GM12873 (cell line): ENCODE results near the gene NNMT.

Experiments used
- TF ChIP-seq, protein P1 (sequence below): IDR thresholded peaks from 2 replicates; pipeline ENCODE4 v1.5.1; 2012; ENCODE audit warnings: low read depth, mild to moderate bottlenecking, moderate library complexity, low read length, control low read depth; ENCODE audit not compliant: insufficient read depth; ENCODE audit errors: missing control alignments

NNMT gene

DNA sequence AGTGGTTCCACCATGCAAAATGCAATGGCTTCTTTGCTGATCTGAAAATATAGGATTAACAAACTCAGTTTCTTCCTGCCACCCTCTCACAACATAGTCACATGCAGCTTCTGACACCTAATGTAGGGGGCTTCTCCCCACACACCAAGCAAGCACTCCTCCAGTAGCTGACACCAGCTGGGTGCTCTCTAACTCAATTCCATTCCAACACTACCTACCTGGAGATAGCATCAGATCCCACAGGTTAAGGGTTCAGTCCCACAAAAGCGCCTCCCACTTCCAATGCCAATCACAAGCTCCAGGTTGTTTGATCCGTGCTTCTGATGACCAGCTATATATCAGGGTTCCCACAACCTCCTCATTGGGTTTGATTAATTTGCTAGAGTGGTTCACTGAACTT, 31.8 kb upstream of the NNMT start:
- TF ChIP-seq, protein P1, sequence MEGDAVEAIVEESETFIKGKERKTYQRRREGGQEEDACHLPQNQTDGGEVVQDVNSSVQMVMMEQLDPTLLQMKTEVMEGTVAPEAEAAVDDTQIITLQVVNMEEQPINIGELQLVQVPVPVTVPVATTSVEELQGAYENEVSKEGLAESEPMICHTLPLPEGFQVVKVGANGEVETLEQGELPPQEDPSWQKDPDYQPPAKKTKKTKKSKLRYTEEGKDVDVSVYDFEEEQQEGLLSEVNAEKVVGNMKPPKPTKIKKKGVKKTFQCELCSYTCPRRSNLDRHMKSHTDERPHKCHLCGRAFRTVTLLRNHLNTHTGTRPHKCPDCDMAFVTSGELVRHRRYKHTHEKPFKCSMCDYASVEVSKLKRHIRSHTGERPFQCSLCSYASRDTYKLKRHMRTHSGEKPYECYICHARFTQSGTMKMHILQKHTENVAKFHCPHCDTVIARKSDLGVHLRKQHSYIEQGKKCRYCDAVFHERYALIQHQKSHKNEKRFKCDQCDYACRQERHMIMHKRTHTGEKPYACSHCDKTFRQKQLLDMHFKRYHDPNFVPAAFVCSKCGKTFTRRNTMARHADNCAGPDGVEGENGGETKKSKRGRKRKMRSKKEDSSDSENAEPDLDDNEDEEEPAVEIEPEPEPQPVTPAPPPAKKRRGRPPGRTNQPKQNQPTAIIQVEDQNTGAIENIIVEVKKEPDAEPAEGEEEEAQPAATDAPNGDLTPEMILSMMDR, result no peak

DNA sequence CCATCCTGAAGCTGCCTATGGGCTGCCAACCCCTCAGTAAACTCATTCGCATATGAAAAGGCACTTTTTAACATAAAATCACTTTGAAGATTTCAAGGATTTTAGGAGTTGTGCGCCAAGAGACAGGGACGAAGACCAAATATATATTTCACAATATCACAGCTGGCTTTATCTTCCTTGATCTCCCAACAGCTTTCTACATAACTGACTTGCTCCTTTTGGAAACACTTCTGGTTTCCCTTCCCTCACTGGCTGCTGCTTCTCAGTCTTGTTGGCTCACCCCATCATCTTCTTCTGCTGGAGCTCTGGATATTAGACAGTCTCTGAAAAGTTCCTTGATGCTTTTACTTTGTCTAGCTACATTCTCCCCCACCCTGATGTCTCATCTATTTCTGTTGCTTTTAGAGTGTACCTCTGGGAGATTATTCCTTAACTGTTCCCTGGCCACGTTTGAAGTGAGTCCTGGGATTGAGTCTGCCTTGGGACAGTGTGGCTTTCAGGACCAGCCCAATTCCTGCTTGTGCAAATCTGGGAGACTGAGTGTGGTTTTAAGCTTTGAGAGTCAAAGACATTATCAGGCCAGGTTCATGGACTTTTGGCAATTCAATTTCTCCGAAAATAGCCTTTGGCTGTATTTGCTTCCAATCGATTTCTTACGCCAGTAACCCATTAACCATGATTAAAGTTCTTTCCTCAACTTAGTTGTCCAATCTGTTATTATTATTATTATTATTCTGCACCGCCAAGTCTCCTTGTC, 30.9 kb upstream of the NNMT start:
- TF ChIP-seq, protein P1, result no peak

DNA sequence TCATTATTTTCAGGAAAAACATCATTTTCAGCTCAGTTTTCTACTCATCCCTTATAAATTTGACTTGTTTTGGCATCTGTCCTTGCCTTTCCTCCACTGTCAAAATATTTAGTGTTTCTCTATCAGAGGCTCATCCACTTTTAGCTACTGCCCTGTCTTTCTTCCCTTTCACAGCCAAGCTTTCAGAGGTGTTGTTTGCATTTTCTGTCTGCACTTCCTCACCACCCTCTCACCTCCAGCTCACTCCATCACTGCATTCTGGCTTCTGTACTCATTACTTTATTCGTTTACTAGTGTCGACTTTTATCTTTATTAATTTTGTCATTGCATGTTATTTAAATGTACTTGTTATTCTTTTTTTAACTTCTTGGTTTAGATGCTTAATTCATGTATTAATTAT, 26.7 kb upstream of the NNMT start:
- TF ChIP-seq, protein P1, result no peak

DNA sequence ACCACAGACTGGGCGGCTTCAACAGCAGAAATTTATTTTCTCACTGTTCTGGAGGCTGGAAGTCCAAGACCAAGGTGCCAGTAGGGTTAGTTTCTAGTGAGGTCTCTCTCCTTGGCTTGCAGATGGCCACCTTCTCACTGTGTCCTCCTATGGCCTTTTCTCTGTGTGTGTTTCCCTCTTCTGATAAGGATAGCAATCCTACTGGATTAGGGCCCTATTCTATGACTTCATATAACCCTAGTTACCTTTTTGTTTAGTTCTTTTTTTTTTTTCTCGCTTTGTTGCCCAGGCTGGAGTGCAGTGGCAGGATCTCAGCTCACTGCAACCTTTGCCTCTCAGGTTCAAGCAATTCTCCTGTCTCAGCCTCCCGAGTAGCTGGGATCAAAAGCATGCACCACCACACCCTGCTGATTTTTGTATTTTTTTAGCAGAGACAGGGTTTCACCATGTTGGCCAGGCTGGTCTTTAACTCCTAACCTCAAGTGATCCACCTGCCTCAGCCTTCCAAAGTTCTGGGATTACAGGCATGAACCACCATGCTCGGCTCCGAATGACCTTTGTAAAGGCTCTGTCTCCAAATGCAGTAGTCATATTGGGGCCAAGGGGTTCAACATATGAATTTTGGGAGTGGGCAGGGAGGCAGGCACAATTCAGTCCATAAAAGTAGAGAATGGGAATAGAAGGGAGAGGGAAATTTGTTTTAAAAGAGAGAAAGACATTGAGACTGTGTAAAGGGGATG, 25.5 kb upstream of the NNMT start:
- TF ChIP-seq, protein P1, result no peak

DNA sequence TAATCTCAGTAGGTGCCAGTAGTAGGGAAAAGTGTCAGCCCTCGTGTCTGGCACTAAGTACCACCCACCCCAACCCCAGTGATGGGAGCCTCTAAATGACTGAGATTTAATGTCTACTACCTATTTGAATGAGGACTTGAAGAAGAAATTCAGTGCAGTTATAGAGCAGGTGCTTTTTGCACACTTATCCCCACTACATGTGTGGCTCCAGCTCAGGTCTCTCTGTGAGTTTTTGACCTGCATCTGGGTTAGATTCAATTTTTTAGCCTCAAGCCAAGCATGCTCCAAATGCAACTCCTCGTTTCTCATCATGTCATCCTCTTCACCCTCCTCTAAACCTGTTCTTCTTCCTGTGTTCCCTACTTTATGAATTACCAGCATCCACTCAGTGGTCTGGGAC, 24.9 kb upstream of the NNMT start:
- TF ChIP-seq, protein P1, result no peak

DNA sequence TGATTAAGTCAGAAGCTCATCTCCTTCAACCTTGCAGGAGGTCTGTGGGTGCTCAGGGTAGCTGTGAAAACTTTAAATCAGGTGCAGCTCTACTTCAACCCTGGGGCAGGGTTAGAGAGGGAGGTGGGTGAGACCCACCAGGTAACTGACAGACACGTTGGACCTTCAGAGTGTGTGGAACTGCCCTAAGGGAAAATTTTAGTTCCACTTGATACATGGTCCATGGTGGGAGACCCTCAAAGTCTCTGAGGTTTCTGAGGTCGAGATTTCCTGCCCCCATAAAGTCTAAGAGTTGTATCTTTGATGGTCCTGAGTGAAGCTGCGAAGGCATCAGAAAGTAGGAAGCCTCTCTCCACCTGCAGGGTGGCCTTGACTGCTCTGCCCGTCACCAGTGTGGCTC, 23.9 kb upstream of the NNMT start:
- TF ChIP-seq, protein P1, result no peak

DNA sequence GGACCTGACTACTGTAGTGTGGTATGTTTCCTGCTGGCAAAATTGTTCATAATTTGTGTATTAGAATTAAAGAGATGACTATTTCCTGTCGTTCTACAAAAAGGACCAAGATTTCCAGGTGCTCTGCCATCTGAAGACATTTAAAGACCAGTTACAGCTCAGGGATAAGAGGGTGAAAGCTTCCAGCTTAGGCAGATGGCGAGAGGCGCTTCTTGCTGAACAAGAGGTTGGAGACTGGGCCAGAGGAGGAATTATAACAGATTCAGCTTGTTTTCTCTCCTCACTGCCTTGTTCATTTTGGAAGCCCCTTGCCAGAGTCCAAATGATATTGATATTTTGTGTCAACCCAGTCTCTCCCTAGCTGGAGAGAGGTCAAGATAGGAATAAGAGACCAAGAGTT, 23.1 kb upstream of the NNMT start:
- TF ChIP-seq, protein P1, result no peak
